Adrenal gland (tissue), 12 donors: Measurements from ENCODE around the gene HIRA. TPM values are rescaled to one million over a fixed set of nuclear protein-coding genes. Genes with fewer than 3 reads are reported as not detected.

ENCODE experiments used
- DNase-seq, 7 donors: peaks; one replicate each; pipeline ENCODE4 v3.0.0-alpha.2; 2019 to 2020
- H3K27ac ChIP-seq, 5 donors: fragments of 200-600 bp; sonication (generic) in 4 of 5; 1 replicate in 3 of 5; 2 replicates in 2 of 5; pipeline versions ENCODE4 v1.5.1 to v1.8.0; 2016 to 2020; ENCODE audit warnings: mild to moderate bottlenecking in 1 of 5
- H3K27me3 ChIP-seq: fragments of 200-600 bp; 2 replicates; pipeline ENCODE4 v1.8.0; 2021
- H3K36me3 ChIP-seq, 2 donors: fragments of 200-600 bp; replicated peaks in 1 of 2; 1 replicate in 1 of 2; 2 replicates in 1 of 2; pipeline versions ENCODE4 v1.5.1 to v1.8.0; 2018 to 2022
- H3K4me1 ChIP-seq, 2 donors: fragments of 200-600 bp; replicated peaks in 1 of 2; 1 replicate in 1 of 2; 2 replicates in 1 of 2; pipeline versions ENCODE4 v1.5.1 to v1.8.0; 2018 to 2021
- H3K4me3 ChIP-seq, 4 donors: fragments of 200-600 bp; sonication (generic) in 3 of 4; one replicate each; pipeline ENCODE4 v1.5.1; 2016 to 2018
- H3K9me3 ChIP-seq, 3 donors: fragments of 200-600 bp; sonication (generic) in 1 of 3; replicated peaks in 1 of 3; 1 replicate in 2 of 3; 2 replicates in 1 of 3; pipeline versions ENCODE4 v1.5.1 to v1.8.0; 2016 to 2021
- CTCF ChIP-seq, 6 experiments: fragments of 450-650 bp in 4 of 6; fragments of 200-600 bp in 2 of 6; sonication (generic) in 1 of 6; IDR thresholded peaks; 1 replicate in 5 of 6; 2 replicates in 1 of 6; pipeline versions ENCODE4 v1.5.1 to v1.8.0; 2016 to 2021; ENCODE audit warnings: antibody characterized with exemption in 6 of 6, mild to moderate bottlenecking in 2 of 6, moderate library complexity in 1 of 6
- POLR2A ChIP-seq, 2 donors: fragments of 450-650 bp; IDR thresholded peaks; one replicate each; pipeline ENCODE4 v1.6.1; 2017; ENCODE audit warnings: antibody characterized with exemption in 2 of 2, mild to moderate bottlenecking in 2 of 2, moderate library complexity in 1 of 2
- WGBS, 4 donors: extraction: QIAGEN DNeasy Blood & Tissue Kit in 2 of 4; methylation state at CpG; one replicate each; pipeline versions ENCODE4 v1.1.5 to v1.1.7; 2013 to 2017; 5-methylcytosine and 5-hydroxymethylcytosine counted together
- intact Hi-C, 2 donors: fragments of 100-400 bp; cut with DNase I; formaldehyde crosslinking; loops; one replicate each; pipeline versions ENCODE4 v1.14.1 to v1.15.0; 2022 to 2023
- polyA plus RNA-seq, 3 donors: library from polyadenylated mRNA; stranded (reverse); fragments of 200-250 nt in 2 of 3; fragments of 350-450 nt in 1 of 3; fragmentation: Illumina TruSeq in 1 of 3; extraction: RNeasy Lipid Tissue Mini Kit (QIAGEN cat#74804) in 1 of 3; gene quantifications; one replicate each; pipeline ENCODE4 v1.2.3, GENCODE V29; 2013 to 2014
- total RNA-seq, 9 donors: library from RNA; depleted of rRNA in 4 of 9; stranded (reverse); fragments of >200 nt in 4 of 9; fragments of 120-200 nt in 1 of 9; fragmentation: NEBNext Ultra II Directional in 1 of 9; extraction: Animal tissue kit (Norgen Biotek cat#: 25700) in 1 of 9; gene quantifications; one replicate each; pipeline versions ENCODE4 v1.1.0 to v1.2.4, GENCODE V29; 2013 to 2023
- donor health status: healthy with polysubstance abuse.
- donor health status: Bipolar disorder and iron deficiency.
- donor health status: DM: yes; HTN: yes; CAD: no.
- donor health status: DM: no; HTN: no; CAD: no.
- donor health status: DM: no; HTN: no; CAD: no.
- donor health status: DM: yes; HTN: yes; CAD: no.

The HIRA gene
- total and polyA plus RNA-seq, 12 donors: 8.4 to 47.8 (median 20.8) TPM

DNA sequence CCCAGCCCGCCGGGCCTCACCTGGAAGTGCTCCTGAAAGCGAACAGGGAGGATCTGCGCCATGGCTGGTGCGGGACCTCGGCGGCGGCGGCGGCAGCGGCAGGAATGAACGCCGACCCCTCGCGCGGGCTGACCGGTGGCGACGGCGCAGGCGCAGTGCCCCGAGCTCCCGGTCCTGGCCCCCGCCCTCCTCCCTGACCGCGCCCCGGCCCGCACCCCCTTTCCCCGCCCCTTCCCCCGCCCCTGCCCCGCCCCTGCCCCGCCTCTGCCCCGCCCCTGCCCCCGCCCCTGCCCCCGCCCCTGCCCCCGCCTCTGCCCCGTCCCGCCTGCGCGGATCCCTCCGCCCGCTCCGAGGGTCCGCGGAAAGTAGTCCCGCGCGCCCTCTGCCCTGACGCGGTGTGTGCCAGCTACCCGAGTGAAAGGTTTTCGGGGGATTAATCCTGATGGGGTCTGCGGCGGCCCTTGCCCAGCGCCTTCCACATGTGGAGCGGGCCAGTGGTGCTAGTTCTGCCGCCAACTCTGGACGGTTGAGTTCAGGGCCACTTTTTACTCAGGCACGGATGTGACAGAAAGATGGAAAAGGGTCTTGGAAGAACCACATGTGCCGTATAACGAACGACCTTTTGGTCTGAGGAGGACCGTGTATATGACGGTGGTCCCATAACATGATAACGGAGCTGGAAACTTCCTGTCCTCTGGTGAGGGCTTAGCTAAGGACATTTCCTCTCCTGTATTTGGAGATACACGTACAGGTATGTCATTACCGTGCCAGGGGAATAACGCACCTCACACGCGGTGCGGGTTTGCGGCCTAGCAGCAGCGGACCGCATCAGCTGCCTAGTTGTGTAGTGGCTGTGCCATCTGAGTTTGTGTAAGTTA, 139.7 kb downstream of the HIRA start, which contains the start of gene CLTCL1:
Gene CLTCL1, minus strand, starts transcription at position 140 of the 878 bp plus-strand sequence. Its CDS starts 78 bp downstream, at position 62.
- peak; percentile 75 to 88 (median 86) for DNase-seq
- H3K36me3 ChIP-seq: no peaks in the 10 kb centered on the region
- TF ChIP-seq POLR2A (IDR thresholded peaks at IDR 0.05): peak; percentile 39 to 76
- TF ChIP-seq CTCF (IDR thresholded peaks at IDR 0.05): no peak
- H3K4me1 ChIP-seq: peaks cover 20 to 42% of the 10 kb centered on the region in 2 donors
- H3K27ac ChIP-seq: peak within 1 kb of the TSS; percentile 47 to 93 (median 78)
- H3K4me3 ChIP-seq: peak within 1 kb of the TSS in 3 of 4 donors; percentile 43 to 100 (median 79)
- intact Hi-C loops: loop anchor here (10.0 kb wide), 3 partner anchors 47 to 183 kb away; partner anchors contain the start of genes CDC45 (in 1 of the 2) and UFD1 (in 1 of the 2)
- WGBS, 4 donors: 1 to 6% (median 4%) methylated on average over 16 to 68 of the region's 74 CpGs
- H3K9me3 ChIP-seq: no peaks in the 10 kb centered on the region
- no peaks in the 10 kb centered on the region for H3K27me3 ChIP-seq

DNA sequence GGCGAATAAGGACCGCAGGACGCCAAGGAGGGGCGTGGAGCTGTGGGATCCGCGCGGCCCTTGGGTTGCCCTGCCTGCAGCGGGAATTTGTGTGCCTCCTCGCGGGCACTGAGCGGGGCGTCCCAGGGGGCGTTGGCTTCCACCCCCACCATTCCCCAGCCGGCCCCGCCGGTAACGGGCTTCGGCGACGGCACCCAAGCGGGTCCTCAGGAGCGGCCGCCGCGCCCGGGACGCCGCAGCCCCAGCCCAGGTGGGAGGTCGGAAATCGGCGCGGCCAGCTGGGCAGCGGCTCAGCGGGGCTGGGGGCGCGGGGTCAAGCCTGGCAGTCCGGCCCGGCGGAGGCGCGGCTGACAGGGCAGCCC, 140.3 kb downstream of the HIRA start:
- peak; percentile 43 to 67 (median 52) for DNase-seq
- H3K9me3 ChIP-seq: no peaks in the 10 kb centered on the region
- peak overlapping the region in 3 of 5 donors; percentile 69 to 93 (median 81) for H3K27ac ChIP-seq
- intact Hi-C loops: loop anchor here (10.0 kb wide), 3 partner anchors 46 to 184 kb away; partner anchors contain the start of genes CDC45 (in 1 of the 2) and UFD1 (in 1 of the 2)
- H3K4me1 ChIP-seq: peaks cover 20 to 42% of the 10 kb centered on the region in 2 donors
- no peak for TF ChIP-seq CTCF (IDR thresholded peaks at IDR 0.05)
- TF ChIP-seq POLR2A (IDR thresholded peaks at IDR 0.05): no peak
- no peaks in the 10 kb centered on the region for H3K27me3 ChIP-seq
- 0% methylated on average over 6 to 41 of the region's 41 CpGs for WGBS, 4 donors
- no peaks in the 10 kb centered on the region for H3K36me3 ChIP-seq
- peak overlapping the region in 3 of 4 donors; percentile 43 to 100 (median 79) for H3K4me3 ChIP-seq

DNA sequence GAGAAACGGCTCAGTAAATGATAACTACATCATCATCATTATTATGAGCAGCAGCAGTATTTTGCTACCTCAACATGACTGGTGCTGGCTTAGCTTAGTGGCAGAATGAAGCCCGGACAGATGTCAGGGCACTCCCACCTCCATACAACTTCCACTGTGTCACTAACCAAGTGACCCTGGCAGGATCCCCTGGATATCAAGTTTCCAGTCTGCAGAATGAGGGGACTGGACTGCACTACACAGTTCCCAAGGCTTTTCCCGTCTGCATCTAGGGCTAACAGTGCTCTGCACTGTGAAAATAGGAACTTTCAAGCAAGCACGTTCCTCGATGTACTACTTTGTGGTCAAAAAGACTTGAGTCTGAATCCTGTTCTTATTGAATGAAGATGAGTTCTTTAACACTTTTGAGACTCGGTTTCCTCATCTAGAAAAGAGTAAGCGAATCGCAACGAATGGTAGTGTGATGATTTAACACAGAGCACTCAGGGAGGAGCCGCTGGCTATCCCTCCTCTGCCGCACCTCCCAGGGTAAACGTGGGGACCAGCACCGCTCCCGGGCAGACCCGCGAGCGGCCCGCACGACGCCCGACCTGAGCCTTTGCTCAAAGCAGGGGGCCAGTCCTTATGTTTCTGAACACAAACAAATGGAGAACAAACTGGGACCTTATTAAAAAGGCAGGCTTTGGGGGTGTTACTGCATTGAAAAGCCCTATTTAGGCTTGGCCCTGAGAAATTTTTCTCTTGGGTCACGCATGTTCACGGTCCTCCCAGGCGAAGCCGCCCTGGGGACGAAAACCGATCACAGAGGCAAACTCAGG, 140.9 kb downstream of the HIRA start:
- TF ChIP-seq POLR2A (IDR thresholded peaks at IDR 0.05): peak in 1 of 2 donors; percentile 31
- no peak for TF ChIP-seq CTCF (IDR thresholded peaks at IDR 0.05)
- peak overlapping the region in 3 of 5 donors; percentile 69 to 93 (median 81) for H3K27ac ChIP-seq
- H3K4me3 ChIP-seq: peak overlapping the region in 2 of 4 donors; percentile 79 to 100
- peaks cover 22 to 45% of the 10 kb centered on the region in 2 donors for H3K4me1 ChIP-seq
- intact Hi-C loops: loop anchor here (10.0 kb wide), 3 partner anchors 46 to 184 kb away; partner anchors contain the start of genes CDC45 (in 1 of the 2) and UFD1 (in 1 of the 2)
- no peaks in the 10 kb centered on the region for H3K36me3 ChIP-seq
- H3K27me3 ChIP-seq: no peaks in the 10 kb centered on the region
- no peaks in the 10 kb centered on the region for H3K9me3 ChIP-seq
- DNase-seq: peak in 2 of 7 donors; percentile 36 to 44
- 10 to 25% (median 16%) methylated on average over 22 to 27 of the region's 27 CpGs for WGBS, 4 donors
